ENCODE measurements around the gene TRIML1.

- no peak for TF ChIP-seq EP300 (IDR thresholded peaks at IDR 0.05; ENCODE audit: borderline replicate concordance)
- TF ChIP-seq NFIC (IDR thresholded peaks at IDR 0.05): no peak
- no peak for TF ChIP-seq MAX (IDR thresholded peaks at IDR 0.05)
- no peak for TF ChIP-seq CREB1 (IDR thresholded peaks at IDR 0.05; ENCODE audit: low read depth)
- no peak for TF ChIP-seq YY1 (IDR thresholded peaks at IDR 0.05; ENCODE audit: low read depth)
- TF ChIP-seq ZBTB7A (IDR thresholded peaks at IDR 0.05; ENCODE audit: low read depth): no peak
- TF ChIP-seq TAF1 (IDR thresholded peaks at IDR 0.05; ENCODE audit: low read depth): no peak
- TF ChIP-seq FOXM1 (IDR thresholded peaks at IDR 0.05; ENCODE audit: borderline replicate concordance, low read depth): no peak
- no peak for TF ChIP-seq REST (IDR thresholded peaks at IDR 0.05; ENCODE audit: low read depth)
These were observed 51.2 kb downstream of the TRIML1 start for GRCh38 chr4:188190461-188190860.
